ENCODE measurements around the gene UGT1A7.

UGT1A7 gene

GRCh38 chr2:233803292-233803911 is 121.7 kb downstream of the UGT1A7 start:
- Histone ChIP-seq H3K4me1 (ENCODE audit: insufficient read depth, low read length) (no peaks in the 10 kb centered on the region), H3K9me3 (ENCODE audit: low read length) (no peaks in the 10 kb centered on the region), H3K36me3 (ENCODE audit: insufficient read depth, low read length) (no peaks in the 10 kb centered on the region), H3K4me3 (ENCODE audit: low read length) (no peak overlapping the region), H3K27me3 (ENCODE audit: insufficient read depth, low read length) (no peaks in the 10 kb centered on the region), H2AFZ (ENCODE audit: low read depth, low read length) (no peak overlapping the region)

DNA sequence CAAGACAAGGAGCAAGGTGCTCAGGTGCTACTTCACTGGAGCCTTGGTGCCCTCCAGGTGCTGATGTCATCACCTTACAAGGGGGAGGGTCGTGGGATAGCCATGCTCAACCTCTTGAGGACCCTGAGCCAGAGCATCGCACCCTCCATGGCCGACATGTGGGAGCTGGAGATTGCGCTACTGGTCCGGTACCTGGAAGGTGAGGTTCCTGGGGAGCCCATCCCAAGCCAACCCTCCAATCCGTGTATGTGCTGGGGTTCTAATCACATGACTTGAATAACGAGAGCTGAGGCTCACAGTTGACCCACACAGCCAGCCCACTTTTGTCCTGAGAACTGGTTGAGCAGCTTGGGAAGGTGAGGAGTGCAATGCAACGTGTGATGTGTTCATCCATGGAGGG is 122.3 kb downstream of the UGT1A7 start:
- Histone ChIP-seq H3K27me3 (ENCODE audit: insufficient read depth, low read length) (no peaks in the 10 kb centered on the region), H2AFZ (ENCODE audit: low read depth, low read length) (no peak overlapping the region), H3K36me3 (ENCODE audit: insufficient read depth, low read length) (no peaks in the 10 kb centered on the region), H3K4me1 (ENCODE audit: insufficient read depth, low read length) (no peaks in the 10 kb centered on the region), H3K9me3 (ENCODE audit: low read length) (no peaks in the 10 kb centered on the region), H3K4me3 (ENCODE audit: low read length) (no peak overlapping the region)

DNA sequence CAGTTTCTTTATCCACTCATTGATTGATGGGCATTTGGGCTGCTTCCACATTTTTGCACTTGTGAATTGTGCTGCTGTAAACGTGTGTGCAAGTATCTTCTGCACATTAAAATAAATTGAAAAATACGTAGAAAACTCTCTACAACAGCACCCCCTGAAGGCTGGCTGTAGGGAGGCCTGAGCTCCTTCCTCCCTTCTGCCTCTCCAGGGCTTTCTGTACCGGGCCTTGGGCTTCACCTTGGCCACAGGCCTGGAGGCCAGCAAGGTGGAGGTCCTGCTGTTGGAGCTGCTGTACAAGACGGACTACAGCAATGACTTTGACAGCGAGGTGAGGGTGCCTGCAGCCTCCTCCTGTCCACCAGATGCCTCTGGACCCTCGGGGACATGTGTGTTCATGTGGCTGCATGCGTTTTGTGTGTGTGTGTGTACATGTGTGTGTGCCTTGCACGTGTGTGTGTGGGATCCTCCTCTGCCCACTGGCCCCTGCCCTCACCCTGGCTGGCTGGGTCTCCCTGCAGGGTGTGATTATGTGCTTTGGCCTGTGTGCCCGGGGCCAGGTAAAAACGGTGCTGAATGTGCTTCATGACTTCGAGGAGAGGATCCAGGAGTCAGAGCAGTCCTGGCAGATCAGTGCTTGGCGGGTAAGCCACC is 125.6 kb downstream of the UGT1A7 start:
- Histone ChIP-seq H3K27me3 (ENCODE audit: insufficient read depth, low read length) (no peaks in the 10 kb centered on the region), H3K9me3 (ENCODE audit: low read length) (no peaks in the 10 kb centered on the region), H3K36me3 (ENCODE audit: insufficient read depth, low read length) (no peaks in the 10 kb centered on the region), H2AFZ (ENCODE audit: low read depth, low read length) (no peak overlapping the region), H3K4me3 (ENCODE audit: low read length) (no peak overlapping the region), H3K4me1 (ENCODE audit: insufficient read depth, low read length) (no peaks in the 10 kb centered on the region)

- H3K4me1 ChIP-seq (ENCODE audit: insufficient read depth, low read length) = no peaks in the 10 kb centered on the region
- H3K27me3 ChIP-seq (ENCODE audit: insufficient read depth, low read length) = no peaks in the 10 kb centered on the region
- no peaks in the 10 kb centered on the region for H3K9me3 ChIP-seq (ENCODE audit: low read length)
- no peak overlapping the region for H3K4me3 ChIP-seq (ENCODE audit: low read length)
- no peaks in the 10 kb centered on the region for H3K36me3 ChIP-seq (ENCODE audit: insufficient read depth, low read length)
- H2AFZ ChIP-seq (ENCODE audit: low read depth, low read length) = no peak overlapping the region
Measured at GRCh38 chr2:233807966-233808935, 126.5 kb downstream of the UGT1A7 start.

- Histone ChIP-seq H3K27me3 (ENCODE audit: insufficient read depth, low read length) (no peaks in the 10 kb centered on the region), H3K4me1 (ENCODE audit: insufficient read depth, low read length) (no peaks in the 10 kb centered on the region), H2AFZ (ENCODE audit: low read depth, low read length) (no peak overlapping the region), H3K9me3 (ENCODE audit: low read length) (no peaks in the 10 kb centered on the region), H3K4me3 (ENCODE audit: low read length) (no peak overlapping the region), H3K36me3 (ENCODE audit: insufficient read depth, low read length) (no peaks in the 10 kb centered on the region)
Measured at GRCh38 chr2:233810385-233810784, 128.7 kb downstream of the UGT1A7 start.

- H3K27me3 ChIP-seq (ENCODE audit: insufficient read depth, low read length) = no peaks in the 10 kb centered on the region
- H3K4me1 ChIP-seq (ENCODE audit: insufficient read depth, low read length) = no peaks in the 10 kb centered on the region
- H2AFZ ChIP-seq (ENCODE audit: low read depth, low read length) = no peak overlapping the region
- no peaks in the 10 kb centered on the region for H3K9me3 ChIP-seq (ENCODE audit: low read length)
- no peak overlapping the region for H3K4me3 ChIP-seq (ENCODE audit: low read length)
- no peaks in the 10 kb centered on the region for H3K36me3 ChIP-seq (ENCODE audit: insufficient read depth, low read length)
Measured at GRCh38 chr2:233811087-233811486, 129.4 kb downstream of the UGT1A7 start.

DNA sequence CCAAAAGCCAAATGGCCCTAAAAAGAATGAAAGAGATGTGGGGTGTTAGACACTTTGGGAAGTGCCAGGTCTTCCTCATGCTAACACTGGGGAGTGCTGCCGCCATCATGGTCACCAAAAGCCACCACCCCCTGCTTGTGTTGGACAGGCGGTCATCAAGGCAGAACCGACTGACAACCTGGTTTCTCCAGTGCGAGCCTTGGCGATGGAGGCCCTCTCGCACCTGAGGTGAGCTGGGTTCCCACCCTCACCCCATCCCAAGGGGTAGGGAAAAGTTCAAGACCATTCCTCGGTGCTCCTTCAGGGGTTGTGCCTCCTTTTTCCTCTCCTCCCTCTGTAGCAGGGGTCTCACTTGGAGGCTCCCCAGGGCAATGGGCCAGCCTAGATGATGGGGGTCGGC is 130.0 kb downstream of the UGT1A7 start:
- H3K27me3 ChIP-seq (ENCODE audit: insufficient read depth, low read length) = no peaks in the 10 kb centered on the region
- H2AFZ ChIP-seq (ENCODE audit: low read depth, low read length) = no peak overlapping the region
- H3K36me3 ChIP-seq (ENCODE audit: insufficient read depth, low read length) = no peaks in the 10 kb centered on the region
- H3K4me1 ChIP-seq (ENCODE audit: insufficient read depth, low read length) = no peaks in the 10 kb centered on the region
- H3K4me3 ChIP-seq (ENCODE audit: low read length) = no peak overlapping the region
- no peaks in the 10 kb centered on the region for H3K9me3 ChIP-seq (ENCODE audit: low read length)

DNA sequence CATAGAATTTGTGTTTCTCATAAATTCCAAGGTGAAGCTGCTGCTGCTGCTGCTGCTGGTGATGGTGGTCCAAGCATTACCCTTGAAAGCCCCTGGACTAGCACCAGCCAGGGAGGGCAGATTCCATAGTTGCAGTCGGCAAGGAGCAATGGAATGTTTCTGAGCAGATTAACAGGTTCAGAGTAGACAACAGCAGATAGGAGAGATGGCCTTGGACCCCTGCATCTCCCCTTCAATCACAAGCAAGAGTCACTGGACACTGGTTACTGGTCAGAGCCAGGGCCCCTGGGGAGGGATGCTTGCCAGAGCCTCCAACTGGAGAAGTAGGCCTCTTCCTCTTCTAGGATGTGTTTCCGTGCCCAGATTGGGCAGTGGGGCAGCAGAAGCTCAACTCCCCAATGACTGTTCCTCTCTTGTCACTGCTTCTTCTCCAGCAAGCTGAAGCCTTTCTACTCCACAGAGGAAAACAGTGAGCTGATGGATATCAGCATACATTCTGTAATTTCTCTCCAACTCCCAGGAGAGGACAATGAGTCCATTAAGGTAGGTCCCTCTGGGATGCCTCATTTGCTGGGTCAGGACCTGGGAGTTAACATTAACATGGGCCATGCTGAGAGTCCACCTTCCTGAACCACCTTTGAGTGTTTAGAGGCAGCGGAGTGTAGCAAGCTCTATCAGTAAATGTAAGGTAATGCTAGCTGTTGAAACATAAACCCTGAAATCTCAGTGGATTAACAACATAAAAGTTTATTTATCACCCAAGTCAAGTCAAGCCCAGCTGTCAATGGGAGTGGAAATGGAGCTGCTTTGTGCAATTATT is 131.7 kb downstream of the UGT1A7 start:
- no peaks in the 10 kb centered on the region for H3K27me3 ChIP-seq (ENCODE audit: insufficient read depth, low read length)
- no peaks in the 10 kb centered on the region for H3K9me3 ChIP-seq (ENCODE audit: low read length)
- H3K36me3 ChIP-seq (ENCODE audit: insufficient read depth, low read length) = no peaks in the 10 kb centered on the region
- no peak overlapping the region for H2AFZ ChIP-seq (ENCODE audit: low read depth, low read length)
- H3K4me1 ChIP-seq (ENCODE audit: insufficient read depth, low read length) = no peaks in the 10 kb centered on the region
- no peak overlapping the region for H3K4me3 ChIP-seq (ENCODE audit: low read length)

- H2AFZ ChIP-seq (ENCODE audit: low read depth, low read length) = no peak overlapping the region
- H3K4me3 ChIP-seq (ENCODE audit: low read length) = no peak overlapping the region
- no peaks in the 10 kb centered on the region for H3K4me1 ChIP-seq (ENCODE audit: insufficient read depth, low read length)
- no peaks in the 10 kb centered on the region for H3K9me3 ChIP-seq (ENCODE audit: low read length)
- no peaks in the 10 kb centered on the region for H3K27me3 ChIP-seq (ENCODE audit: insufficient read depth, low read length)
- H3K36me3 ChIP-seq (ENCODE audit: insufficient read depth, low read length) = no peaks in the 10 kb centered on the region
Measured at GRCh38 chr2:233814056-233814835, 132.5 kb downstream of the UGT1A7 start.

GRCh38 chr2:233815861-233816260 is 134.2 kb downstream of the UGT1A7 start:
- no peaks in the 10 kb centered on the region for H3K9me3 ChIP-seq (ENCODE audit: low read length)

GRCh38 chr2:233816334-233816733 is 134.6 kb downstream of the UGT1A7 start:
- Histone ChIP-seq H3K4me1 (ENCODE audit: insufficient read depth, low read length) (no peaks in the 10 kb centered on the region), H3K4me3 (ENCODE audit: low read length) (no peak overlapping the region), H3K36me3 (ENCODE audit: insufficient read depth, low read length) (no peaks in the 10 kb centered on the region), H3K9me3 (ENCODE audit: low read length) (no peaks in the 10 kb centered on the region), H3K27me3 (ENCODE audit: insufficient read depth, low read length) (no peaks in the 10 kb centered on the region), H2AFZ (ENCODE audit: low read depth, low read length) (no peak overlapping the region)

More at GRCh38 chr2:233815861-233816260, 134.2 kb downstream of the UGT1A7 start:
- H3K4me3 ChIP-seq (ENCODE audit: low read length) = no peak overlapping the region
- H2AFZ ChIP-seq (ENCODE audit: low read depth, low read length) = no peak overlapping the region
- H3K4me1 ChIP-seq (ENCODE audit: insufficient read depth, low read length) = no peaks in the 10 kb centered on the region
- H3K36me3 ChIP-seq (ENCODE audit: insufficient read depth, low read length) = no peaks in the 10 kb centered on the region
- no peaks in the 10 kb centered on the region for H3K27me3 ChIP-seq (ENCODE audit: insufficient read depth, low read length)

GRCh38 chr2:233816771-233817170 is 135.1 kb downstream of the UGT1A7 start:
- Histone ChIP-seq H3K4me1 (ENCODE audit: insufficient read depth, low read length) (no peaks in the 10 kb centered on the region), H3K27me3 (ENCODE audit: insufficient read depth, low read length) (no peaks in the 10 kb centered on the region), H3K36me3 (ENCODE audit: insufficient read depth, low read length) (no peaks in the 10 kb centered on the region), H3K9me3 (ENCODE audit: low read length) (no peaks in the 10 kb centered on the region), H2AFZ (ENCODE audit: low read depth, low read length) (no peak overlapping the region), H3K4me3 (ENCODE audit: low read length) (no peak overlapping the region)

All from neuron (in vitro differentiated cells).